ENCODE data around the gene RGS3. TPM values are rescaled to one million over a fixed set of nuclear protein-coding genes. Genes with fewer than 3 reads are reported as not detected.

RGS3 gene
- total RNA-seq, 1 donor from 2014 or later: 158 TPM

- no peak for DNase-seq (ENCODE audit: low read depth)
- Histone ChIP-seq H3K27me3 (ENCODE audit: control insufficient read depth, insufficient read depth, low read length) (no peaks in the 10 kb centered on the region), H3K4me3 (ENCODE audit: low read depth, low read length) (no peak overlapping the region), H3K36me3 (ENCODE audit: control insufficient read depth, insufficient read depth, low read length) (no peaks in the 10 kb centered on the region)
- no peak for TF ChIP-seq CTCF (IDR thresholded peaks at IDR 0.05; ENCODE audit: insufficient read depth, low read length, poor library complexity, severe bottlenecking)
These were observed 29.0 kb downstream of the RGS3 start for GRCh38 chr9:113492343-113493202.

GRCh38 chr9:113493203-113493520, 29.6 kb downstream of the RGS3 start:
- no peaks in the 10 kb centered on the region for H3K27me3 ChIP-seq (ENCODE audit: control insufficient read depth, insufficient read depth, low read length)
- no peak for DNase-seq (ENCODE audit: low read depth)
- H3K36me3 ChIP-seq (ENCODE audit: control insufficient read depth, insufficient read depth, low read length): no peaks in the 10 kb centered on the region
- no peak for TF ChIP-seq CTCF (IDR thresholded peaks at IDR 0.05; ENCODE audit: insufficient read depth, low read length, poor library complexity, severe bottlenecking)
- H3K4me3 ChIP-seq (ENCODE audit: low read depth, low read length): no peak overlapping the region

- Histone ChIP-seq H3K36me3 (ENCODE audit: control insufficient read depth, insufficient read depth, low read length) (no peaks in the 10 kb centered on the region), H3K27me3 (ENCODE audit: control insufficient read depth, insufficient read depth, low read length) (no peaks in the 10 kb centered on the region), H3K4me3 (ENCODE audit: low read depth, low read length) (no peak overlapping the region)
- DNase-seq (ENCODE audit: low read depth): no peak
- no peak for TF ChIP-seq CTCF (IDR thresholded peaks at IDR 0.05; ENCODE audit: insufficient read depth, low read length, poor library complexity, severe bottlenecking)
These were observed 32.0 kb downstream of the RGS3 start for GRCh38 chr9:113495526-113495925.

GRCh38 chr9:113497051-113497450, 33.5 kb downstream of the RGS3 start:
- TF ChIP-seq CTCF (IDR thresholded peaks at IDR 0.05; ENCODE audit: insufficient read depth, low read length, poor library complexity, severe bottlenecking): no peak
- Histone ChIP-seq H3K36me3 (ENCODE audit: control insufficient read depth, insufficient read depth, low read length) (no peaks in the 10 kb centered on the region), H3K27me3 (ENCODE audit: control insufficient read depth, insufficient read depth, low read length) (no peaks in the 10 kb centered on the region), H3K4me3 (ENCODE audit: low read depth, low read length) (no peak overlapping the region)
- DNase-seq (ENCODE audit: low read depth): no peak

GRCh38 chr9:113499153-113499875, 35.8 kb downstream of the RGS3 start:
- no peaks in the 10 kb centered on the region for H3K27me3 ChIP-seq (ENCODE audit: control insufficient read depth, insufficient read depth, low read length)
- H3K4me3 ChIP-seq (ENCODE audit: low read depth, low read length): no peak overlapping the region
- DNase-seq (ENCODE audit: low read depth): no peak
- TF ChIP-seq CTCF (IDR thresholded peaks at IDR 0.05; ENCODE audit: insufficient read depth, low read length, poor library complexity, severe bottlenecking): no peak
- no peaks in the 10 kb centered on the region for H3K36me3 ChIP-seq (ENCODE audit: control insufficient read depth, insufficient read depth, low read length)

Measured in kidney epithelial cell (primary cell).